Duodenal mucosa (tissue), 2 donors: ENCODE results near the gene DDX4.
"Not testable (repeated sequence)": the region's sequence is repeated elsewhere in the genome, so short reads cannot be mapped to it uniquely, and the experiment has no call there.

Experiments used
- H3K27ac ChIP-seq: one replicate; pipeline ENCODE4 v1.7.0; 2013; ENCODE audit warnings: low read depth, low read length
- H3K27me3 ChIP-seq, 2 donors: one replicate each; pipeline ENCODE4 v1.7.0; 2013; ENCODE audit warnings: low read length in 2 of 2, control low read depth in 1 of 2; ENCODE audit not compliant: insufficient read depth in 2 of 2, control insufficient read depth in 1 of 2
- H3K36me3 ChIP-seq, 2 donors: one replicate each; pipeline ENCODE4 v1.7.0; 2013; ENCODE audit warnings: low read length in 2 of 2, control low read depth in 1 of 2; ENCODE audit not compliant: insufficient read depth in 2 of 2, control insufficient read depth in 1 of 2
- H3K4me1 ChIP-seq, 2 donors: one replicate each; pipeline ENCODE4 v1.7.0; 2013; ENCODE audit warnings: low read length in 2 of 2, control low read depth in 1 of 2; ENCODE audit not compliant: insufficient read depth in 2 of 2, control insufficient read depth in 1 of 2
- H3K4me3 ChIP-seq, 2 donors: one replicate each; pipeline ENCODE4 v1.7.0; 2013; ENCODE audit warnings: low read length in 2 of 2, low read depth in 1 of 2
- H3K9ac ChIP-seq, 2 donors: one replicate each; pipeline ENCODE4 v1.7.0; 2013; ENCODE audit warnings: low read length in 2 of 2, low read depth in 1 of 2
- H3K9me3 ChIP-seq, 2 donors: one replicate each; pipeline ENCODE4 v1.7.0; 2013; ENCODE audit warnings: low read length in 2 of 2, control low read depth in 1 of 2; ENCODE audit not compliant: control insufficient read depth in 1 of 2

Gene DDX4

GRCh38 chr5:55737793-55738192 lies at the start of gene DDX4:
TSS of gene DDX4 (plus strand) at chr5:55738061. CDS start at chr5:55738964, 903 bp downstream.
- Histone ChIP-seq H3K9ac (no peak within 1 kb of the TSS), H3K27me3 (no peaks in the 10 kb centered on the region), H3K4me3 (no peak within 1 kb of the TSS), H3K4me1 (no peaks in the 10 kb centered on the region), H3K9me3 (no peaks in the 10 kb centered on the region), H3K36me3 (no peaks in the 10 kb centered on the region), H3K27ac (no peak within 1 kb of the TSS)

GRCh38 chr5:55691265-55692105 lies 46.4 kb upstream of the DDX4 start:
- no peaks in the 10 kb centered on the region for H3K27me3 ChIP-seq
- peaks cover 6 to 21% of the 10 kb centered on the region in 2 donors for H3K4me1 ChIP-seq
- no peak overlapping the region for H3K9ac ChIP-seq
- no peak overlapping the region for H3K27ac ChIP-seq
- H3K4me3 ChIP-seq: no peak overlapping the region
- H3K9me3 ChIP-seq: no peaks in the 10 kb centered on the region
- H3K36me3 ChIP-seq: no peaks in the 10 kb centered on the region

- H3K4me3 ChIP-seq: no peak overlapping the region
- no peak overlapping the region for H3K9ac ChIP-seq
- H3K9me3 ChIP-seq: no peaks in the 10 kb centered on the region
- H3K27me3 ChIP-seq: no peaks in the 10 kb centered on the region
- no peak overlapping the region for H3K27ac ChIP-seq
- H3K4me1 ChIP-seq: peaks cover 6 to 21% of the 10 kb centered on the region in 2 donors
- no peaks in the 10 kb centered on the region for H3K36me3 ChIP-seq
These were observed 45.8 kb upstream of the DDX4 start for GRCh38 chr5:55692106-55692417.

- H3K36me3 ChIP-seq: no peaks in the 10 kb centered on the region
- H3K27me3 ChIP-seq: no peaks in the 10 kb centered on the region
- no peak overlapping the region for H3K9ac ChIP-seq
- H3K4me3 ChIP-seq: no peak overlapping the region
- peaks cover 6 to 21% of the 10 kb centered on the region in 2 donors for H3K4me1 ChIP-seq
- no peak overlapping the region for H3K27ac ChIP-seq
- no peaks in the 10 kb centered on the region for H3K9me3 ChIP-seq
These were observed 45.4 kb upstream of the DDX4 start for GRCh38 chr5:55692509-55692908.

GRCh38 chr5:55694152-55694830 lies 43.6 kb upstream of the DDX4 start:
- no peaks in the 10 kb centered on the region for H3K9me3 ChIP-seq
- no peaks in the 10 kb centered on the region for H3K36me3 ChIP-seq
- no peaks in the 10 kb centered on the region for H3K27me3 ChIP-seq
- H3K4me3 ChIP-seq: no peak overlapping the region
- H3K4me1 ChIP-seq: peaks cover 6 to 21% of the 10 kb centered on the region in 2 donors
- H3K27ac ChIP-seq: no peak overlapping the region
- no peak overlapping the region for H3K9ac ChIP-seq

- not testable (repeated sequence) for H3K27ac ChIP-seq, H3K9me3 ChIP-seq, H3K27me3 ChIP-seq, H3K9ac ChIP-seq, H3K4me3 ChIP-seq, H3K36me3 ChIP-seq, H3K4me1 ChIP-seq
These were observed 41.2 kb upstream of the DDX4 start for GRCh38 chr5:55696704-55697103.

GRCh38 chr5:55699041-55699688 lies 38.7 kb upstream of the DDX4 start:
- no peaks in the 10 kb centered on the region for H3K9me3 ChIP-seq
- H3K4me1 ChIP-seq: no peaks in the 10 kb centered on the region
- H3K27me3 ChIP-seq: no peaks in the 10 kb centered on the region
- H3K27ac ChIP-seq: no peak overlapping the region
- H3K36me3 ChIP-seq: no peaks in the 10 kb centered on the region
- no peak overlapping the region for H3K4me3 ChIP-seq
- no peak overlapping the region for H3K9ac ChIP-seq

- no peak overlapping the region for H3K9ac ChIP-seq
- H3K4me1 ChIP-seq: no peaks in the 10 kb centered on the region
- H3K9me3 ChIP-seq: no peaks in the 10 kb centered on the region
- no peaks in the 10 kb centered on the region for H3K27me3 ChIP-seq
- H3K36me3 ChIP-seq: no peaks in the 10 kb centered on the region
- no peak overlapping the region for H3K4me3 ChIP-seq
- H3K27ac ChIP-seq: no peak overlapping the region
These were observed 37.1 kb upstream of the DDX4 start for GRCh38 chr5:55700745-55701144.

- no peak overlapping the region for H3K27ac ChIP-seq
- H3K4me1 ChIP-seq: no peaks in the 10 kb centered on the region
- no peaks in the 10 kb centered on the region for H3K36me3 ChIP-seq
- H3K4me3 ChIP-seq: no peak overlapping the region
- H3K9me3 ChIP-seq: no peaks in the 10 kb centered on the region
- no peak overlapping the region for H3K9ac ChIP-seq
- no peaks in the 10 kb centered on the region for H3K27me3 ChIP-seq
These were observed 36.3 kb upstream of the DDX4 start for GRCh38 chr5:55701462-55702103.
